Activated effector memory CD4-positive, alpha-beta T cell treated with Interleukin-2 at 50 U/mL for 16 hours (primary cell): ENCODE results near the gene UCK1.
"Not testable (repeated sequence)": the region's sequence is repeated elsewhere in the genome, so short reads cannot be mapped to it uniquely, and the experiment has no call there.

ENCODE experiments used
- DNase-seq: peaks from one replicate; pipeline ENCODE4 v3.0.0-alpha.2; 2020

The UCK1 gene

DNA sequence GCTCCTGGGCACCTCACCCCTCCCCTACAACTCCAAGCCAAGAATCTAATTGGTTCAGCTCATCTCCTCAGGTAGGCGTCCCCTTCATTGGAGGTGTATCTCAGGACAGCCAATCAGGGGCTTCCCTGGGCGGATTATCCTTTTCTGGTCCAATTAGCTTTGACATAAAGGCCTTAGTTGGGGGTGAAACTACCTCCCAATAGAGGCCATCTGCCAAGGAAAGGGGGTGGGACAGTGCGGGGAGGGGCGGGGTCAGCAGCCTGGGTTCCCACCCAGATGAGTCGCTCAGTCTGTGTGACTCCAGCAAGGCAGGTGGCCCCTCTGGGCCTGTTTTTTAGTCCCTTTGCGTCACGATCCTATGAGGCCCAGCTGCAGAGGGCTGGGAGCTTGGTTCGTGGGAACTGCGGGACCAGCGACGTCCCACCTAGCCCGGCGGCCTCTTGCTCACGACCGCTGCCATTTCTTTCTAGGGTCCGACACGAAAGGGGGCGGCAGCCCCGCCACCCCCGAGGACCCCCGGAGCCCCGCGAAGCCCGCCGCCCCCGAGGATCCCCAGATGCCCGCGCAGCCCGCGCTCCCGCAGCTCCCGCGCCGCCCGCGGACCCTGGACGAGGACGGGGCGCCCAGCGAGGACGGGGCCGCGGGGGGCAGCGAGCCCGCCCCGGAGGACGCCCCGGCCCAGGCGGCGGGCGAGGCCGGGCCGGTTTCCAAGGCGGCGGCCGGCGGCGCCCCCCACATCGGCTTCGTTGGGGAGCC lies 23.2 kb upstream of the UCK1 start:
- DNase-seq, result no peak

DNA sequence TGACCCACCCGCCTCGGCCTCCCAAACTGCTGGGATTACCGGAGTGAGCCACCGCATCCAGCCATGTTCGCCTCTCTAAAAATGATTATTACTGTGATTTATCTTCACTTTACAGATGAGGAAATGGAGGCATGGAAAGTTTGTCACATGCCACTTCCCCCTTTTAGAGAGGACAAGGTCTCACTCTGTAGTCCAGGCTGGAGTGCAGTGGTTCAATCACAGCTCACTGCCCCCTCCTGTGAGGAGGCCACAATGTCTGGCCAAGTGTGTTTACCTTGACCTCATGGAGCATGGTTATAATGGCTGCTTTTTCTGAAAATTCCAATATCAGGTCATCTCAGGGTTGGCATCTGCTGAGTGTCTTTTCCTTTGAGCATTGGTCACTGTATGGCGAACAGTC lies 21.0 kb upstream of the UCK1 start:
- no peak for DNase-seq

- not testable (repeated sequence) for DNase-seq
These were observed 19.4 kb upstream of the UCK1 start for GRCh38 chr9:131550465-131550864.

- not testable (repeated sequence) for DNase-seq
These were observed 18.1 kb upstream of the UCK1 start for GRCh38 chr9:131549186-131549585.

DNA sequence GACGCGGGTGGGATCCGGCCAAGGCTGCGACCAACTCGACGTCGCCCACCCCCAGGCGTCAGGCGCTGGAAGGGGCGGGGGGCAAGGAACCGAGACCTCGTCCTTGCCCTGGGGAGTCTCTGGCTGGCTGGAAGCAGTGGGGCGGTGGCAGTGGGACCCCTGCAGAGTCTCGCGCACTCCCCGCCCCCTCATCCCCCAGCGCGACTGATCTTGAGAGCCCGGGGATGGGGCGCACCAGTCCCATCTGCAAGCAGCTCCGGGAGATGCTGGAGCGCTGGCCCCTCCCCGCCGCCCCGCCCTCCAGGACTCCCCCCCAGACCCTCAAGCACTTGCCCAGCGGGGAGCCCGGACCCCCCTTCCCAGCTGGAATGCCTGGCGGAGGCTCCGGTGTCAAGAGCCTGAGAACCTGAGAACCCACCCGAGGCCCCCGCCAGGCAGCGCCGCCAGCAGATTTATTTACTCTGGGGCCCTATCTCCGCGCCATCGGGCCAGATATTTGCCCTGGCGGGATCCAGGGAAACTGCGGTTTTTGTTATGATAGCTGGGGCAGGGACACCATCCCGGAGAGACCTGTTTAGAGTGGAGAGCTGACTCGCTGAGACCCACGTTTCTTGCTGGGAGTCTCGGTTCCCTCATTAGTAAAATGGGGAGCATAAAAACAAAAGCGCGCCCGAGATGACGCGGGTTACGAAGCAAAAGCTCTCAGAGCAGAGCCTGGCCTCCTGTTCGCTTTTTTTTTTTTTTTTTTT lies 15.4 kb upstream of the UCK1 start:
- DNase-seq, result no peak

DNA sequence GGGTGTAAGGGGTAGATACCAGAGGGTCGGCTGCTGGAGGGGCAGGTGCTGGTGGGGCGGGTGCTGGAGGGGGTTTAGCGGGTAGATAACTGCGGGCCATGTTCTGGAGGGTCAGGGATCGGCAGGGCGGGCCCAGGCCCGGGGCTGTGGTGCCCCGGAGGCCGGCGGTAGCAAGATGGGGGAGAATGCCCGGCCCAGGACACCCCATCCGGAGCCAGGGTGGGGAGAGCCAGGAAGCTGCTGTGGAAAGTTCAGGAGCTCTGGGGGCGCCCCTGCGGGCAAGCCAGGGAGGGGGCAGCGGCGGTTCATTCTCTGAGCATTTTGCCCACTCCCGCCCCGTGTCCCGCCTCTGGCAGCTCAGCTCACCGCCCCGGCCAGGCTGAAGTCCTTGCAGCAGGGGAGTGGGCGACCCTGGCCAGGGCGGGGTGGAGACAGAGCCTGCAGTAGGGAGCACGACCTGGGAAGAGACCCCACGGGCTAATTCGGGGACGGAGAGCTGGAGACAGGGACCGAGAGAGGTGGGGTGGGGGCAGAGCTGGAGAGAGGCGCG lies 14.8 kb upstream of the UCK1 start:
- no peak for DNase-seq

DNA sequence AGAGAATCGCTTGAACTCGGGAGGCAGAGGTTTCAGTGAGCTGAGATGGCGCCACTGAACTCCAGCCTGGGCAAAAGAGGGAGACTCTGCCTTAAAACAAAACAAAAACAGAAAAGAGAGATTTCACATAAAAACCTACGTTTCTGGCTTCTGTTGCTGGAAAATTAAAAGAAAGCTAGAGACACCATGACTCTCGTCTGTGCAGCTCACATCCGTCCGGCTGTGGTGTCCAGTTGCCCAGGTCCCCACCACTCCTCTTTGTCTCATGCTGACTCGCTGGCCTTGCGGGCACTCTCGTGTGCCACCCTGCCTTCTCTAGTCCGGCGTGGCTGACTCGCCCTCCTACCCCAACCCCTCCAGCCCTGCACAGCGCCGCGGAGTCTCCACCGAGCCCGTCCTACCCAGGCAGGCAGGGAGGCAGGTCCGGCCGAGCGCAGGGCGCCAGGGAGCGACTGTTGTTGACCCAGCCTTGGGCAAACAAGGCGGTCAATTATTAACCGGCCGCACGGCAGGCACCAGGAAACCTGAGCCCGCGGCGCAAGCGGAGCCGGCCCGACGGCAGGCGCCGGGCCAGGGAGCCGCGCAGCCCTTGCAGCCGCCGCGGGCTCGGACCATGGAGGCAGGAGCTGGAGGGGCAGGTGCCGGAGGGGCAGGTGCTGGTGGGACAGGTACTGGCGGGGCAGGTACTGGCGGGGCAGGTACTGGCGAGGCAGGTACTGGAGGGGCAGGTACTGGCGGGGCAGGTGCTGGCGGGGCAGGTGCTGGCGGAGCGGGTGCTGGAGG lies 14.1 kb upstream of the UCK1 start, which contains the start of gene PRRT1B:
PRRT1B (plus strand) TSS at position 521 of the 783 bp plus-strand sequence; CDS start at position 614, 93 bp downstream.
- DNase-seq, result no peak

- no peak for DNase-seq
These were observed 12.1 kb upstream of the UCK1 start for GRCh38 chr9:131543141-131543540.

DNA sequence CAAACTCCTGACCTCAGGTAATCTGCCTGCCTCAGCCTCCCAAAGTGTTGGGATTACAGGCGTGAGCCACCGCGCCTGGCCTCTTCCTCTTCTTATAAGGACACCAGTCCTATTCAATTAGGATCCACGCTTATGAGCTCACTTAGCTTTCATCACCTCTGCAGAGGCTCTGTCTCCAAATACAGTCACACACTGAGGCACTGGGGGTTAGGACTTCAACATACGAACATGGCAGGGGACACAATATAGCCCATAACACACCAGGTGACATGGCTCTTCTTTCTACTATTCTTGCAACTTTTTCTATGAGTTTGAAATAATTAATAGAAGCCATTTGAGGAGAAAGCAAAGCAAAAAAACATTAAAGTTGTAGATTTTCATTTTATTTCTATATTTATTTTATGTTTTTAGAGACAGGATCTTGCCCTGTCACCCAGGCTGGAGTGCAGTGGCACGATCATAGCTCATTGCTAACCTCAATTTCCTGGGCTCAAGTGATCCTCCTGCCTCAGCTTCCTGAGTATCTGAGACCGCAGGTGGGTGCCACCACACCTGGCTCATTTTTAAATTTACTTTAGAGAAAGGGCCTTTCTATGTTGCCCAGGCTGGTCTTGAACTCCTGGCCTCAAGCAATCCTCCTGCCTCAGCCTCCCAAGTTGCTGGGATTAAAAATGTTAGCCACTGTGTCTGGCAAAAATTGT lies 8.3 kb upstream of the UCK1 start:
- peak; percentile 31 for DNase-seq

DNA sequence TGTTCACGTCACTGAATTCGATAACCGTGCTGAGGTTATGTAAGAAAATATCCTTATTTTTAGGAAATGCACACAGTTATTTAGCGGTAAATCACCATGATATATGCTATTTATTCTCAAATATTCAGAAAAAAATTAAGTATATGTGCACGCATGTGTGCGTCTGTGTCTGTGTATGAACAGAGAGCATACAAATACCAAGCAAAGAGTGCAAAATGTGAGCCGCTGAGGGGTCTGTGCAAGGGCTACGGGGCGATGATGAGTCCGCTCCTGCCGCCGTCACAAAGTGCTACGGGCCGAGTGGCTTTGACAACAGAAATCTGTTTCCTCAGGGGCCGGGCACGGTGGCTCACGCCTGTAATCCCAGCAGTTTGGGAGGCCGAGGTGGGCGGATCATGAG lies 6.9 kb upstream of the UCK1 start:
- DNase-seq, result no peak

DNA sequence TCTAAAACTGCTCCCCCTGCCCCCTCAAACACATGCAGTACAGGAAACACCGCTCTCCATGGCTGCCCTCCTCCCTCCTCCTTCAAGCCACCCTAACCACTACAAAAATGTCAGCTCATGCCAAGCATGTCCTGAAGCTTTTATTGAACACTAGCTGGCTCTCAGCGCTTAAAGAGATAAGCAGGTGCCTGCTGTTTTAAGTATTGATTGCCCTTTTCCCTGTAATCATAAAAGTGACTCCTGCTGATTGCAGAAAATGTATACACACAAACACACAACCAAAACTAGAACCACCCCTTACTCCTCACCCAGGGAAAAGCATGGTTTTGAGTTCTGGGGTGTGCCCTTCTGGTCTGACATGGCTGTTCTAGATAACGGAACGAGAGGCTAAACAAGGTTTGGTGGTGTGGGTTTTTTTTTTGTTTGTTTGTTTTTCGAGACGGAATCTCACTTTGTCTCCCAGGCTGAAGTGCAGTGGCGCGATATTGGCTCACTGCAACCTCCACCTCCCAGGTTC lies 3.7 kb upstream of the UCK1 start:
- no peak for DNase-seq

- no peak for DNase-seq
These were observed 530 bp downstream of the UCK1 start for GRCh38 chr9:131530546-131530919.

- no peak for DNase-seq
These were observed 1.2 kb downstream of the UCK1 start for GRCh38 chr9:131529597-131530545.

- DNase-seq, result no peak
These were observed 2.1 kb downstream of the UCK1 start for GRCh38 chr9:131528886-131529505.

- no peak for DNase-seq
These were observed 2.9 kb downstream of the UCK1 start for GRCh38 chr9:131528186-131528585.

- DNase-seq, result no peak
These were observed 5.2 kb downstream of the UCK1 start for GRCh38 chr9:131525643-131526565.

GRCh38 chr9:131524665-131525315 lies 6.3 kb downstream of the UCK1 start:
- DNase-seq, result no peak

DNA sequence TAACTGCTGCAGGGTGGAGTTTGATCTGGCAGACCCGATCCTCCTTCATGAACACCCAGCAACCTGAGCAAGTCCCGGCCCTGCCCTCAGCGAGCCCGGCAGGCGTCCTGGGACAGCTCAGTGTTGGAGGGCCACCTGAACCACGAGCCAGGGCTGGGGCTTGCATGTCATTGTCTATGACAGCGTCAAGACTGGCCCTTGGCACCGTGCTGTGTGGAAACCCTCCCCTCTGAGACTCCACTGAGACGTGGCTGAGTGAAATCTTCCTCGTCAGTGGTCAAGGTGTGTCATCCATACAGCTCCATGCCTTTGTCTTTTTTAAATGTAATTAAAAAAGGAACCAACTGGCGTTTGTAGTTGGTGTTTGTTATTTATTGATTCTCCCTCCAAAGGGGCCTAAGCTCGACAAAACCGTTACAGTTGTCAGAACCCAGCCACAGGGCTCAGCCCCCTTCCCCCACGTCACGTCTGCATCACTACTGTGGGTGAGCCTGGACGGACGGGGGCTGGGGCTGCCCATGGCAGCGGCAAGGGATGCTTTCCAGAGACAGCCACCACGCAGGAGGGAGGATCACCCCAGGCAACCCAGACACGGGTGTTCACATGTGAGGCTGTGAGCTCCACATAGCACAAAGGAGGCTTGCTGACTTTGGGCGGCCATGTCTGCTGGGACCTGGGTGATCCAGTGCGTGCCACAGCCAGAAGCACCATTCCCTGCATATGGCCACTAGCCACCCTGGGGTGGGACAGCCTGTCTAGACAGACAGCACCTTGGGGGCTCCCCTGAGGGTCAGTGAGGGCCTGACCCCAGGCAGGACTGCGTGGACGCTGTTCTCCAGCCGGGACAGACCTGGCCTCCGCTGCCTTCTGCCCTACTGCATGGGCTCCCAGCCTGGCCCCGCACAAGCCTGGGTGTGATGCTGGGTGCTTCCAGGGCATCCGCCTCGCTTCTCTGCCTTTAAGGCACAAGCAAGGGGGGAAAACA lies 7.3 kb downstream of the UCK1 start:
- no peak for DNase-seq
